HG03039 (cell line): ENCODE measurements around the gene FSCN2.
"Not testable (repeated sequence)": the region's sequence is repeated elsewhere in the genome, so short reads cannot be mapped to it uniquely, and the experiment has no call there.

ENCODE experiments used
- ATAC-seq: cut with Tn5 transposase; IDR thresholded peaks from one replicate; pipeline ENCODE4 v1.9.1; 2021; ENCODE audit warnings: mild to moderate bottlenecking, moderate library complexity; ENCODE audit not compliant: unreplicated experiment

FSCN2 gene

GRCh38 chr17:81573794-81574642 lies 45.8 kb downstream of the FSCN2 start:
- ATAC-seq = no peak

GRCh38 chr17:81574643-81574956 lies 46.4 kb downstream of the FSCN2 start:
- no peak for ATAC-seq

GRCh38 chr17:81575836-81576235 lies 47.7 kb downstream of the FSCN2 start:
- ATAC-seq = no peak

- no peak for ATAC-seq
These were observed 48.6 kb downstream of the FSCN2 start for GRCh38 chr17:81576621-81577277.

GRCh38 chr17:81577278-81578000 lies 49.3 kb downstream of the FSCN2 start:
- no peak for ATAC-seq

GRCh38 chr17:81578038-81578441 lies 49.9 kb downstream of the FSCN2 start:
- ATAC-seq = no peak

GRCh38 chr17:81578561-81579225 lies 50.5 kb downstream of the FSCN2 start:
- no peak for ATAC-seq

GRCh38 chr17:81579298-81579697 lies 51.1 kb downstream of the FSCN2 start:
- no peak for ATAC-seq

- ATAC-seq = no peak
These were observed 51.7 kb downstream of the FSCN2 start for GRCh38 chr17:81579821-81580321.

- no peak for ATAC-seq
These were observed 52.3 kb downstream of the FSCN2 start for GRCh38 chr17:81580481-81580880.

- no peak for ATAC-seq
These were observed 53.6 kb downstream of the FSCN2 start for GRCh38 chr17:81581758-81582157.

GRCh38 chr17:81582341-81582740 lies 54.2 kb downstream of the FSCN2 start:
- no peak for ATAC-seq

- ATAC-seq = no peak
These were observed 54.6 kb downstream of the FSCN2 start for GRCh38 chr17:81582749-81583148.

- ATAC-seq = no peak
These were observed 55.6 kb downstream of the FSCN2 start for GRCh38 chr17:81583589-81584342.

GRCh38 chr17:81584771-81585170 lies 56.6 kb downstream of the FSCN2 start:
- ATAC-seq = not testable (repeated sequence)

- ATAC-seq = no peak
These were observed 57.9 kb downstream of the FSCN2 start for GRCh38 chr17:81586096-81586495.
